Measurements from ENCODE around the gene RAP1GAP. TPM values are rescaled to one million over a fixed set of nuclear protein-coding genes. Genes with fewer than 3 reads are reported as not detected.
A peak's percentile ranks its signal among the peaks of the same experiment; 100 is the strongest.

RAP1GAP gene
- total RNA-seq, 1 donor from 2014 or later, result 62.4 TPM

DNA sequence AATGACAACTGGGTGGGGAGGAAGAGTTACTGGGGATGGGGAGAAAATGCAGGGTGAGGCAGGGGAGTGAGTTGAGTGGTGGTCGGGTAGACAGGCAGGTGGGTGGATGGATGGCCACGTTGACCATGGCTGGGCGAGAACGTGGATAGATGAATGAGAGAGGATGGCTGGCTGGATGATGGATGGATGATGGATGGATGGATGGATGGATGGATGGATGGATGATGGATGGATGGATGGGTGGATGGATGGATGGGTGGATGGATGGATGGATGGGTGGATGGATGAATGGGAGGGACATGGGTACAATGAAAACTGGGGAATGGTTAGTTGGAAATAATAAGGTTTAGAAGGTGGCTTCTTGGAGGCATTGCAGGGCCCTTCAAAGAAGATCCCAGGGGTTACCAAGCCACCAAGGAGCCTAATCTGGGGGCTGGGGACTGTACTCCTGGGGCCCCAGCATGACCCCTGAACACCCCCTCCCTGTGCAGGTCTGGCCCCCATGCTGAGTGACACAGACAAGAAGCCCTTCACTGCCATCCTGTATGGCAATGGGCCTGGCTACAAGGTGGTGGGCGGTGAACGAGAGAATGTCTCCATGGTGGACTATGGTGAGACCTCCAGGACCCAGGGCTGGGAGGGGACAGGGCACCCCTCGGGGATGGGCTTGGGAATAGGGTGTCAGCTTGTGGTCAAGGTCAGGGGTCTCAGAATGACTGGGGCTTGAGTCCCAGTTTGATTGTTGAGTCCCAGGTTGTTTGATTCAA is 92.9 kb downstream of the RAP1GAP start:
- H3K4me1 ChIP-seq, result peaks cover 3% of the 10 kb centered on the region
- intact Hi-C loops (cut with DNase I), result loop anchor here (10.0 kb wide), 1 partner anchor 61 kb away; no protein-coding TSS in a partner anchor
- H3K27ac ChIP-seq, result no peak overlapping the region
- H3K27me3 ChIP-seq, result no peaks in the 10 kb centered on the region
- no peaks in the 10 kb centered on the region for H3K9me3 ChIP-seq
- no peak for DNase-seq
- TF ChIP-seq, protein P1, sequence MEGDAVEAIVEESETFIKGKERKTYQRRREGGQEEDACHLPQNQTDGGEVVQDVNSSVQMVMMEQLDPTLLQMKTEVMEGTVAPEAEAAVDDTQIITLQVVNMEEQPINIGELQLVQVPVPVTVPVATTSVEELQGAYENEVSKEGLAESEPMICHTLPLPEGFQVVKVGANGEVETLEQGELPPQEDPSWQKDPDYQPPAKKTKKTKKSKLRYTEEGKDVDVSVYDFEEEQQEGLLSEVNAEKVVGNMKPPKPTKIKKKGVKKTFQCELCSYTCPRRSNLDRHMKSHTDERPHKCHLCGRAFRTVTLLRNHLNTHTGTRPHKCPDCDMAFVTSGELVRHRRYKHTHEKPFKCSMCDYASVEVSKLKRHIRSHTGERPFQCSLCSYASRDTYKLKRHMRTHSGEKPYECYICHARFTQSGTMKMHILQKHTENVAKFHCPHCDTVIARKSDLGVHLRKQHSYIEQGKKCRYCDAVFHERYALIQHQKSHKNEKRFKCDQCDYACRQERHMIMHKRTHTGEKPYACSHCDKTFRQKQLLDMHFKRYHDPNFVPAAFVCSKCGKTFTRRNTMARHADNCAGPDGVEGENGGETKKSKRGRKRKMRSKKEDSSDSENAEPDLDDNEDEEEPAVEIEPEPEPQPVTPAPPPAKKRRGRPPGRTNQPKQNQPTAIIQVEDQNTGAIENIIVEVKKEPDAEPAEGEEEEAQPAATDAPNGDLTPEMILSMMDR (IDR thresholded peaks at IDR 0.05), result no peak
- ATAC-seq, result no peak
- H3K4me3 ChIP-seq, result no peak overlapping the region
- H3K36me3 ChIP-seq, result no peaks in the 10 kb centered on the region

DNA sequence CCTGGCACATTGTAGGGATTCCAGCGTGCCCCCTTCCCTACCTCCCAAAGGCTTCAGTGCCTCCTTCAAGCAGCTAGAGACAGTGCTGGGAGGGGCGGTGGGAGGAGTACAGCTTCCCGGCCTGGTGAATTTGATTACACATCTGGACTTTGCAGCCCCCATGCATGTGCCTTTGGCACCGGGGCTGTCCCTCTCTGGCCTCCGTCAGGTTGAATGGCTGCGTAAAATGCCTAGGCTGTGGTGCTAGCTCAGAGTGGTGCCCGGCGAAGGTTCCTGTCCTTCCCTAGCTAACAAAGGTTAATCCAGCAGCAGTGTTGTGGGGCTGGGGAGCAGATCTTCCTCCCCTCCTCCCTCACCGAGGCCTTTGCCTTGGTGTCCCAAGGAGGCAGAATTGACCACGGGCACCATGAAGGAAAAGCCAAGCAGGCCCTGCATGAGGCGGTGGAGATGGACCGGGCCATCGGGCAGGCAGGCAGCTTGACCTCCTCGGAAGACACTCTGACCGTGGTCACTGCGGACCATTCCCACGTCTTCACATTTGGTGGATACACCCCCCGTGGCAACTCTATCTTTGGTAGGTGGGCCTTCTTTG is 93.7 kb downstream of the RAP1GAP start:
- TF ChIP-seq, protein P1 (IDR thresholded peaks at IDR 0.05), result no peak
- ATAC-seq, result no peak
- Histone ChIP-seq H3K27me3 (no peaks in the 10 kb centered on the region), H3K27ac (no peak overlapping the region), H3K36me3 (no peaks in the 10 kb centered on the region), H3K9me3 (no peaks in the 10 kb centered on the region), H3K4me1 (peaks cover 3% of the 10 kb centered on the region), H3K4me3 (no peak overlapping the region)
- intact Hi-C loops (cut with DNase I), result loop anchor here (10.0 kb wide), 1 partner anchor 61 kb away; no protein-coding TSS in a partner anchor
- DNase-seq, result no peak

DNA sequence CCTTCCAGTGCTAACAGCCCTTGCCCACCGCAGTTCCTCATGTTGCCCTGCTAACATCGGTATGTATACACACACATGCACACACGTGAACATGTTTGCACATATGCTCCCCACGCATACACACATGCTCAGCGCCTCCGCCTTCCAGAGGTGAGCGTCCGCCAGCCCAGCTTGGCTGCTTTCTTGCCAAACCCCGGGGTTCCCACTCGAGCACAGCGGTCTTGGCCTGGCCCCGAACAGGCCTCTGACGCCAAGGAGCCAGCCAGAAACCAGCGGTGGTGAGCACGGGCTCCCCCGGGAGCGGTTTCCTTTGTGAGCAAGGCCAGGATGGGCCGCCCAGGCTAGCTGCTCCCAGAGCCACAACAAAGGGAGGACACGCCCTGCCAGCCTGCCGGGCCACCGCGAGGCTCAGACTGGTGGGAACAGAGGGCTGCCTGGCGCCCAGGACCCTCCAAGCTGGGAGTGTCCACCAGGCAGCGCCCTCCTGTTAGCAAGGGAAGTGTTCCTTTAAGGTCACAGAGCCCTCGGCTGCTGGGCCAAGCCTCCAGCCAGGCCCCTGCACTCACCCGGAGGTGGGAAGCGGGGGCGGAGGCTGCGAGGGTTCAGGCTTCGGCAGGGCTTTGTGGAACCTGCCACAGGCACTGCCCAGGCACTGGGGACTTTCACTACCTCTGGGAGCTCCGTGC is 94.5 kb downstream of the RAP1GAP start:
- Histone ChIP-seq H3K27ac (peak overlapping the region; percentile 76), H3K4me3 (no peak overlapping the region), H3K27me3 (no peaks in the 10 kb centered on the region), H3K9me3 (no peaks in the 10 kb centered on the region), H3K4me1 (peaks cover 3% of the 10 kb centered on the region), H3K36me3 (no peaks in the 10 kb centered on the region)
- DNase-seq (no peak), ATAC-seq (peak; percentile 51)
- intact Hi-C loops (cut with DNase I), result loop anchor here (10.0 kb wide), 1 partner anchor 60 kb away; no protein-coding TSS in a partner anchor
- TF ChIP-seq, protein P1 (IDR thresholded peaks at IDR 0.05), result no peak

DNA sequence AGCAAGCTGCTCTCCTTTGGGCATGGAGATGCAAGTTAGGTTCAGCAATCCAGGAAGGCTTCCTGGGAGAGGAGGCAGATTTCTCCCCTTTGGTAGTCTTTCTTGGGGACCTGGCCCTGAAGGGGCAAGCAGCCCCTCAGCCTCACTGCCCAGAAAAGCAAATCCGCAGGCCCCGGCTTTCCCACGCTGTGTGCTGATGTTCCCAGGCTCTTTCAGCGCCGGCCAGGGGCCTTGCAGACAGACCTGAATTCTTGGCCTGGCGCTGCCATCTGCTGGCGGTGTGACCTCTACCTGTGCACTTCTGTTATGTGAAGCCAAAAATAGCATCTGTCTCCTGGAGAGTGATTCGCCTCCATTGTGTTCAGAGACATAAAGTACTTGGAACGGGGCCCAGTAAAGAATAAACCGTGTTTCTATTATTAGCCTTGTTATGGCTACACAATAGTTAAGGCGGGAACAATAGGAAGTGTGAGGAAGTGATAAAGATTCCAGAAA is 95.1 kb downstream of the RAP1GAP start:
- H3K27ac ChIP-seq, result peak overlapping the region; percentile 76
- intact Hi-C loops (cut with DNase I), result loop anchor here (10.0 kb wide), 1 partner anchor 59 kb away; no protein-coding TSS in a partner anchor
- H3K36me3 ChIP-seq, result no peaks in the 10 kb centered on the region
- H3K4me1 ChIP-seq, result peaks cover 3% of the 10 kb centered on the region
- no peaks in the 10 kb centered on the region for H3K9me3 ChIP-seq
- TF ChIP-seq, protein P1 (IDR thresholded peaks at IDR 0.05), result peak; percentile 53
- ATAC-seq (peak; percentile 58), DNase-seq (peak; percentile 79)
- no peaks in the 10 kb centered on the region for H3K27me3 ChIP-seq
- no peak overlapping the region for H3K4me3 ChIP-seq

DNA sequence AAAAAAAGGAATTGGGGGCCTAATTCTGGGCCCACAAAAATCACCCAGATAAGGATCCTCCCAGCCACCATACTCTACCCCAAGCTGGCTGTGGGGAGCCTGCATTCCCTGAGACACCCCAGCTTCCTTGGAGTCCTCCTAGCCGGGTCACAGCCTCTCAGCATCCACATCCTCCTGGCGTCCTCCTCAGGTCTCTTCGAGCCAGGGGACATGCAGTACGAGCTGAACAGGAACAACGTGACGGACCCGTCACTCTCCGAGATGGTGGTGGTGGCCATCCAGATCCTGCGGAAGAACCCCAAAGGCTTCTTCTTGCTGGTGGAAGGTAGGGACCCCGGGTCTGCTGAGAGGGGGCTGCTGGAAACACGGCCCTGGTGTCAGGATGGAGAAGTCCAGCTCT is 95.7 kb downstream of the RAP1GAP start:
- Histone ChIP-seq H3K36me3 (no peaks in the 10 kb centered on the region), H3K9me3 (no peaks in the 10 kb centered on the region), H3K27me3 (no peaks in the 10 kb centered on the region), H3K4me1 (peaks cover 3% of the 10 kb centered on the region), H3K4me3 (no peak overlapping the region), H3K27ac (no peak overlapping the region)
- ATAC-seq (no peak), DNase-seq (no peak)
- TF ChIP-seq, protein P1 (IDR thresholded peaks at IDR 0.05), result no peak
- intact Hi-C loops (cut with DNase I), result loop anchor here (10.0 kb wide), 1 partner anchor 59 kb away; no protein-coding TSS in a partner anchor

Measured in upper lobe of right lung (tissue), 1 donor.